ENCODE data around the gene EXOC3L4. TPM values are rescaled to one million over a fixed set of nuclear protein-coding genes. Genes with fewer than 3 reads are reported as not detected.
"Not testable (repeated sequence)": the region's sequence is repeated elsewhere in the genome, so short reads cannot be mapped to it uniquely, and the experiment has no call there.

The EXOC3L4 gene
- total and polyA plus RNA-seq, 2 donors from 2014 or later = 11.6 to 15.6 TPM

GRCh38 chr14:103115845-103116572, 21.5 kb downstream of the EXOC3L4 start:
- Histone ChIP-seq H3K27me3 (ENCODE audit: control insufficient read depth, insufficient read depth, low read length) (no peaks in the 10 kb centered on the region), H3K36me3 (ENCODE audit: control insufficient read depth in 2 of 3, insufficient read depth in 3 of 3, low read length in 3 of 3) (no peaks in the 10 kb centered on the region), H3K4me3 (ENCODE audit: low read length in 3 of 3) (no peak overlapping the region), H3K27ac (ENCODE audit: low read depth in 2 of 2, low read length in 2 of 2) (no peak overlapping the region), H3K9ac (ENCODE audit: low read length in 3 of 3) (no peak overlapping the region), H3K4me1 (ENCODE audit: control insufficient read depth in 2 of 3, insufficient read depth in 2 of 3, low read depth in 1 of 3, low read length in 3 of 3) (peaks cover 0 to 15% (median 8%) of the 10 kb centered on the region in 3 donors), H3K9me3 (ENCODE audit: control insufficient read depth in 2 of 3, insufficient read depth in 1 of 3, low read length in 3 of 3) (no peaks in the 10 kb centered on the region)
- TF ChIP-seq CTCF (IDR thresholded peaks at IDR 0.05; ENCODE audit: borderline replicate concordance, extremely low read depth, insufficient read depth) = no peak
- DNase-seq (no peak), FAIRE-seq (no peak)
- intact Hi-C loops (cut with DNase I) = no loop called here

GRCh38 chr14:103116636-103117035, 22.1 kb downstream of the EXOC3L4 start:
- intact Hi-C loops (cut with DNase I) = no loop called here
- no peak for TF ChIP-seq CTCF (IDR thresholded peaks at IDR 0.05; ENCODE audit: borderline replicate concordance, extremely low read depth, insufficient read depth)
- no peaks in the 10 kb centered on the region for H3K36me3 ChIP-seq (ENCODE audit: control insufficient read depth in 2 of 3, insufficient read depth in 3 of 3, low read length in 3 of 3)
- no peak for FAIRE-seq
- peak in 2 of 5 donors; percentile 54 to 70 for DNase-seq
- H3K27me3 ChIP-seq (ENCODE audit: control insufficient read depth, insufficient read depth, low read length) = no peaks in the 10 kb centered on the region
- H3K4me3 ChIP-seq (ENCODE audit: low read length in 3 of 3) = no peak overlapping the region
- H3K9ac ChIP-seq (ENCODE audit: low read length in 3 of 3) = no peak overlapping the region
- H3K9me3 ChIP-seq (ENCODE audit: control insufficient read depth in 2 of 3, insufficient read depth in 1 of 3, low read length in 3 of 3) = no peaks in the 10 kb centered on the region
- peaks cover 0 to 17% (median 13%) of the 10 kb centered on the region in 3 donors for H3K4me1 ChIP-seq (ENCODE audit: control insufficient read depth in 2 of 3, insufficient read depth in 2 of 3, low read depth in 1 of 3, low read length in 3 of 3)
- no peak overlapping the region for H3K27ac ChIP-seq (ENCODE audit: low read depth in 2 of 2, low read length in 2 of 2)

- H3K27me3 ChIP-seq (ENCODE audit: control insufficient read depth, insufficient read depth, low read length); intact Hi-C loops (cut with DNase I); H3K4me3 ChIP-seq (ENCODE audit: low read length in 3 of 3); H3K9me3 ChIP-seq (ENCODE audit: control insufficient read depth in 2 of 3, insufficient read depth in 1 of 3, low read length in 3 of 3); FAIRE-seq; DNase-seq; H3K9ac ChIP-seq (ENCODE audit: low read length in 3 of 3); H3K27ac ChIP-seq (ENCODE audit: low read depth in 2 of 2, low read length in 2 of 2); H3K36me3 ChIP-seq (ENCODE audit: control insufficient read depth in 2 of 3, insufficient read depth in 3 of 3, low read length in 3 of 3): not testable (repeated sequence)
- peaks cover 0 to 23% (median 19%) of the 10 kb centered on the region in 3 donors for H3K4me1 ChIP-seq (ENCODE audit: control insufficient read depth in 2 of 3, insufficient read depth in 2 of 3, low read depth in 1 of 3, low read length in 3 of 3)
Measured at GRCh38 chr14:103117499-103117898, 23.0 kb downstream of the EXOC3L4 start.

DNA sequence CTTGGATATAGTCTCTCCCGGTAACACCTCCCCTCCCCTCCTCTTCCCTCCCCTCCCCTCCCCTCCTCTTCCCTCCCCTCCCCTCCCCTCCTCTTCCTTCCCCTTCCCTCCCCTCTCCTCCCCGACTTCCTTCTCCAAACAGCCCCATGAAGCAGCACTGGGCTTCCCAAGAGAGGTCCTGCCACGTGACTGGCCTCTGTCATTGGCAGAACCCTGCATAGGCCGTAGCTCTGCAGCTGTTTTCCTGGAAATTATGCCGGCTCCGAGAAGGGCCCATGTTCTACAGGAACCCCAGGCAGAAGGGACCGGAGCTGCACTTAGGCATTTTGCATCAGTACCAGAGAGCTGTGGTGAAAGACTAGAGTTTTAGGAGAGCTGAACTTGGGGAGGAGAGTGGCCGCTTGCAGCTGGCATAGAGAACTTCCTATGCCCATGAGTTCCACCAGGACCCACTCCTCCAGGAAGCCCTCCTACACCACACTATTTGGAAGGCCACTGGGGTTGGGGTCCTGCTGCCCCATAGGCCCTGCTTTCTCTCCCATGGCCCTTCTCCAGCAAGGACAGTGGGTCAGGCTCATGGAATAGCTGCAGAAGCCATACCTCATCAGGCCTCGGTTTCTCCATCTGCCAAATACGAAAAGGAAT, 23.6 kb downstream of the EXOC3L4 start:
- Histone ChIP-seq H3K36me3 (ENCODE audit: control insufficient read depth in 2 of 3, insufficient read depth in 3 of 3, low read length in 3 of 3) (no peaks in the 10 kb centered on the region), H3K9me3 (ENCODE audit: control insufficient read depth in 2 of 3, insufficient read depth in 1 of 3, low read length in 3 of 3) (no peaks in the 10 kb centered on the region), H3K27ac (ENCODE audit: low read depth in 2 of 2, low read length in 2 of 2) (peak overlapping the region; percentile 59 to 67), H3K4me3 (ENCODE audit: low read length in 3 of 3) (no peak overlapping the region), H3K27me3 (ENCODE audit: control insufficient read depth, insufficient read depth, low read length) (no peaks in the 10 kb centered on the region), H3K9ac (ENCODE audit: low read length in 3 of 3) (no peak overlapping the region), H3K4me1 (ENCODE audit: control insufficient read depth in 2 of 3, insufficient read depth in 2 of 3, low read depth in 1 of 3, low read length in 3 of 3) (peaks cover 0 to 25% (median 22%) of the 10 kb centered on the region in 3 donors)
- FAIRE-seq = no peak
- intact Hi-C loops (cut with DNase I) = no loop called here
- DNase-seq = peak in 4 of 5 donors; percentile 47 to 93 (median 70)
- TF ChIP-seq CTCF (IDR thresholded peaks at IDR 0.05; ENCODE audit: borderline replicate concordance, extremely low read depth, insufficient read depth) = no peak
